Neural cell (in vitro differentiated cells): ENCODE data around the gene APPBP2.

Source experiments
- EP300 ChIP-seq: fragments of 450-650 bp; conservative IDR thresholded peaks from 2 replicates; pipeline ENCODE4 v1.6.1; 2014; ENCODE audit warnings: antibody characterized with exemption, mild to moderate bottlenecking, moderate library complexity; ENCODE audit not compliant: poor library complexity, severe bottlenecking
- EZH2 ChIP-seq: fragments of 200-600, 300-800 bp; shearing (Covaris generic), sonication (generic); IDR thresholded peaks from 2 replicates; pipeline ENCODE4 v1.6.1; 2014; ENCODE audit warnings: antibody characterized with exemption, low read length, borderline replicate concordance, mild to moderate bottlenecking; ENCODE audit not compliant: insufficient read depth, poor library complexity, severe bottlenecking
- MXI1 ChIP-seq: fragments of 450-650 bp; conservative IDR thresholded peaks from 2 replicates; pipeline ENCODE4 v1.6.1; 2014; ENCODE audit warnings: antibody characterized with exemption, mild to moderate bottlenecking; ENCODE audit not compliant: poor library complexity, severe bottlenecking
- POLR2AphosphoS5 ChIP-seq: IDR thresholded peaks from 2 replicates; pipeline ENCODE4 v1.6.1; 2012
- TF ChIP-seq, protein P1 (sequence below): fragments of 450-650 bp; IDR thresholded peaks from 2 replicates; pipeline ENCODE4 v1.5.1; 2014; ENCODE audit warnings: antibody characterized with exemption, mild to moderate bottlenecking, moderate library complexity; ENCODE audit not compliant: poor library complexity, severe bottlenecking
- TF ChIP-seq, protein P2 (sequence below): IDR thresholded peaks from 2 replicates; pipeline ENCODE4 v1.6.1; 2012; ENCODE audit warnings: borderline replicate concordance

DNA sequence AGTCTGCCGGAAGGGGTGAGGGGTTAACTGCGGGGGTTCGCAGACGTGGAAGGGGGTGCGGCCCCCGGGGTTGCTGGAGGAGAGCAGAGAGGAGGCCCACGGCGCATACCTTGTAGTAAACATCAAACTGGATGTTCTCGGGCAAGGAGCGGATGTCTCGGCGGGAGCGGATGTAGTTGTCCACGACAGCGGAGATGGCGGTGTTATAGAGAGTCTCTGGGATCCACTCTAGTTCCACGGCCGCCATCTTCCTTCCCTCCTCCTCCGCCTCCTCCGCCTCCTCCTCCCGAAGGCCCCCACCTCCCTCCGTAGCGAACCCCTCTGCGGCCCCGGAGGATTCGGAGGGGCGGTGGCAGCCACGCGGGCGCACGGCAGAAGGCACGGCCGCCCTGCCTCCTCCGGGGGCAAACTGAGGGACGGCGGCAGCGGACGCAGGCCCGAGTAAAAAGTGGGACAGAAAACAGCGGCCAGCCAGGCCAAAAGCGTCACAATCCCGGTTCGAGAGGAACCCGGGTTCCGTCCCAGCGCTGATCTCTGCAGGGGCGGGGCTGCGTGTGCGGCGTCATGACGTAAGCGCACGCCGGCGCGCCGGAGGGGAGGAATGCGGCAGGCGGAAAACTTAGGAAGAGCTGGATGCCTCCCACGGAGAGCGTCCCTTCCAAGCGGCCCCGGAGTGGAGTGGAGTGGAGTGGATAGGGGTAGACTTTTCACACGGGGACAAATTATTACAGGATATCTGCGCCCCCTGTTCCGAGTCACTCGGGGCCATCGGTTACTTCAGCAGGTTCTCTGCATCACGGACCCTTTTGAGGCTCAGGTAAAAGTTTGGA is at the start of gene APPBP2:
- TF ChIP-seq, protein P1, sequence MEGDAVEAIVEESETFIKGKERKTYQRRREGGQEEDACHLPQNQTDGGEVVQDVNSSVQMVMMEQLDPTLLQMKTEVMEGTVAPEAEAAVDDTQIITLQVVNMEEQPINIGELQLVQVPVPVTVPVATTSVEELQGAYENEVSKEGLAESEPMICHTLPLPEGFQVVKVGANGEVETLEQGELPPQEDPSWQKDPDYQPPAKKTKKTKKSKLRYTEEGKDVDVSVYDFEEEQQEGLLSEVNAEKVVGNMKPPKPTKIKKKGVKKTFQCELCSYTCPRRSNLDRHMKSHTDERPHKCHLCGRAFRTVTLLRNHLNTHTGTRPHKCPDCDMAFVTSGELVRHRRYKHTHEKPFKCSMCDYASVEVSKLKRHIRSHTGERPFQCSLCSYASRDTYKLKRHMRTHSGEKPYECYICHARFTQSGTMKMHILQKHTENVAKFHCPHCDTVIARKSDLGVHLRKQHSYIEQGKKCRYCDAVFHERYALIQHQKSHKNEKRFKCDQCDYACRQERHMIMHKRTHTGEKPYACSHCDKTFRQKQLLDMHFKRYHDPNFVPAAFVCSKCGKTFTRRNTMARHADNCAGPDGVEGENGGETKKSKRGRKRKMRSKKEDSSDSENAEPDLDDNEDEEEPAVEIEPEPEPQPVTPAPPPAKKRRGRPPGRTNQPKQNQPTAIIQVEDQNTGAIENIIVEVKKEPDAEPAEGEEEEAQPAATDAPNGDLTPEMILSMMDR: no peak
- TF ChIP-seq, protein P2, sequence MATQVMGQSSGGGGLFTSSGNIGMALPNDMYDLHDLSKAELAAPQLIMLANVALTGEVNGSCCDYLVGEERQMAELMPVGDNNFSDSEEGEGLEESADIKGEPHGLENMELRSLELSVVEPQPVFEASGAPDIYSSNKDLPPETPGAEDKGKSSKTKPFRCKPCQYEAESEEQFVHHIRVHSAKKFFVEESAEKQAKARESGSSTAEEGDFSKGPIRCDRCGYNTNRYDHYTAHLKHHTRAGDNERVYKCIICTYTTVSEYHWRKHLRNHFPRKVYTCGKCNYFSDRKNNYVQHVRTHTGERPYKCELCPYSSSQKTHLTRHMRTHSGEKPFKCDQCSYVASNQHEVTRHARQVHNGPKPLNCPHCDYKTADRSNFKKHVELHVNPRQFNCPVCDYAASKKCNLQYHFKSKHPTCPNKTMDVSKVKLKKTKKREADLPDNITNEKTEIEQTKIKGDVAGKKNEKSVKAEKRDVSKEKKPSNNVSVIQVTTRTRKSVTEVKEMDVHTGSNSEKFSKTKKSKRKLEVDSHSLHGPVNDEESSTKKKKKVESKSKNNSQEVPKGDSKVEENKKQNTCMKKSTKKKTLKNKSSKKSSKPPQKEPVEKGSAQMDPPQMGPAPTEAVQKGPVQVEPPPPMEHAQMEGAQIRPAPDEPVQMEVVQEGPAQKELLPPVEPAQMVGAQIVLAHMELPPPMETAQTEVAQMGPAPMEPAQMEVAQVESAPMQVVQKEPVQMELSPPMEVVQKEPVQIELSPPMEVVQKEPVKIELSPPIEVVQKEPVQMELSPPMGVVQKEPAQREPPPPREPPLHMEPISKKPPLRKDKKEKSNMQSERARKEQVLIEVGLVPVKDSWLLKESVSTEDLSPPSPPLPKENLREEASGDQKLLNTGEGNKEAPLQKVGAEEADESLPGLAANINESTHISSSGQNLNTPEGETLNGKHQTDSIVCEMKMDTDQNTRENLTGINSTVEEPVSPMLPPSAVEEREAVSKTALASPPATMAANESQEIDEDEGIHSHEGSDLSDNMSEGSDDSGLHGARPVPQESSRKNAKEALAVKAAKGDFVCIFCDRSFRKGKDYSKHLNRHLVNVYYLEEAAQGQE: peak; percentile 65
- peak; percentile 74 for TF ChIP-seq EP300
- TF ChIP-seq EZH2: no peak
- peak; percentile 87 for TF ChIP-seq MXI1
- TF ChIP-seq POLR2AphosphoS5: peak; percentile 93
